ENCODE measurements around the gene POLD1. TPM values are rescaled to one million over a fixed set of nuclear protein-coding genes. Genes with fewer than 3 reads are reported as not detected.
A peak's percentile ranks its signal among the peaks of the same experiment; 100 is the strongest.

Gene POLD1
- total and polyA plus RNA-seq, 2 of the 13 experiments (the other 11 are each of a cell fraction or from before 2014, with no cell fraction given), result 17.4 to 54.0 TPM

DNA sequence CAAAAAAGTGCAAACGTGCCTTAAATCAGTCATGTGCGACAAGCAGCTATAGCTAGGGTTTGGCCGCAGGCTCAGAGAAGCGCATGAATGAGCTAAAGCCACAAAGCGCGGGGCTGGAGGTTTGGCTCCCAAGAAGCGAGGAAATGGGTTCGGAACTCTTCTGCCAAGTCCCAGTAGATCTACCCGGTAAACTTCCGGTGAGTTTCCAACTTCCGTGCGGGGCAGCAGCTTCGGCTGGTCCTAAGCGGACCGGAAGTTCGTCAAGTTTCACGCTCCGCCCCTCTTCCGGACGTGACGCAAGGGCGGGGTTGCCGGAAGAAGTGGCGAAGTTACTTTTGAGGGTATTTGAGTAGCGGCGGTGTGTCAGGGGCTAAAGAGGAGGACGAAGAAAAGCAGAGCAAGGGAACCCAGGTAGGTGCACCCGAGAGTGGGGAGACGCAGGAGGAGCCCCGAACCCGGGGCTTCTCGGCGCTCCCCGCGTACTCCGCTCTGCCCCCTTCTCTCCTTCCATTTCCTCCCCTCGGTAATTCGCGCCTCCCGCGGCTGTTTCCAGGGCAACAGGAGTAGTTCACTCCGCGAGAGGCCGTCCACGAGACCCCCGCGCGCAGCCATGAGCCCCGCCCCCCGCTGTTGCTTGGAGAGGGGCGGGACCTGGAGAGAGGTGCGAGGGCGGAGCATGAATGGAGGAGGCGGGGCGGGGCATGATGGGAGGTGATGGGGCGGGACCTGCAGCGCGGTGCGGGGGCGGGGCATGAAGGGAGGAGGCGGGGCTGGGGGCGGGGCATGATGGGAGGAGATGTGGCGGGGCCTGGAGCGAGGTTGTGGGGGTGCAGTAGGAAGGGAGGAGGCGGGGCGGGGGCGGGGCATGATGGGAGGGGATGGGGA is 7.7 kb upstream of the POLD1 start, which contains the start of gene NR1H2 (continued):
- TF ChIP-seq HNRNPK (IDR thresholded peaks at IDR 0.05; ENCODE audit: low read depth, low read length, poor library complexity, severe bottlenecking) (peak; percentile 30), CENPT (CRISPR knock-in tag; IDR thresholded peaks at IDR 0.05; ENCODE audit: low read depth) (no peak), CBX5 (CRISPR knock-in tag; IDR thresholded peaks at IDR 0.05; ENCODE audit: borderline replicate concordance) (no peak; the same call in 1 of the 2 replicates), ZMYM2 (CRISPR knock-in tag; IDR thresholded peaks at IDR 0.05) (no peak), RARA (CRISPR knock-in tag; IDR thresholded peaks at IDR 0.05) (peak; percentile 14; the same call in 1 of the 2 replicates), ZNF672 (CRISPR knock-in tag; IDR thresholded peaks at IDR 0.05) (no peak), CENPX (CRISPR knock-in tag; IDR thresholded peaks at IDR 0.05) (no peak), KDM3A (CRISPR knock-in tag; IDR thresholded peaks at IDR 0.05; ENCODE audit: low read depth) (peak; percentile 93; the same call in 1 of the 2 replicates), ZNF83 (CRISPR knock-in tag; IDR thresholded peaks at IDR 0.05; ENCODE audit: borderline replicate concordance) (no peak), DNMT1 (CRISPR knock-in tag; IDR thresholded peaks at IDR 0.05) (0 out of 2 replicates have a peak, but pooled peaks have one; percentile 75), ZNF792 (CRISPR knock-in tag; IDR thresholded peaks at IDR 0.05) (peak; percentile 61), ZNF431 (CRISPR knock-in tag; IDR thresholded peaks at IDR 0.05; ENCODE audit: borderline replicate concordance, low read depth) (no peak), POLR2G (IDR thresholded peaks at IDR 0.05; ENCODE audit: low read depth, low read length) (peak; percentile 85), KLF11 (CRISPR knock-in tag; IDR thresholded peaks at IDR 0.05) (peak; percentile 78; the same call in 1 of the 2 replicates), PCBP1 (IDR thresholded peaks at IDR 0.05; ENCODE audit: borderline replicate concordance, low read depth, low read length) (0 out of 2 replicates have a peak, but pooled peaks have one; percentile 69), PPARG (CRISPR knock-in tag; conservative IDR thresholded peaks at IDR 0.05) (peak; percentile 46; the same call in 1 of the 2 replicates), NAIF1 (CRISPR knock-in tag; IDR thresholded peaks at IDR 0.05; ENCODE audit: borderline replicate concordance) (peak; percentile 45; the same call in 1 of the 2 replicates), ARHGAP35 (CRISPR knock-in tag; IDR thresholded peaks at IDR 0.05; ENCODE audit: borderline replicate concordance) (no peak), ZNF432 (CRISPR knock-in tag; IDR thresholded peaks at IDR 0.05; ENCODE audit: borderline replicate concordance) (no peak), ZNF343 (CRISPR knock-in tag; IDR thresholded peaks at IDR 0.05) (no peak)
- TF ChIP-seq, protein P1, sequence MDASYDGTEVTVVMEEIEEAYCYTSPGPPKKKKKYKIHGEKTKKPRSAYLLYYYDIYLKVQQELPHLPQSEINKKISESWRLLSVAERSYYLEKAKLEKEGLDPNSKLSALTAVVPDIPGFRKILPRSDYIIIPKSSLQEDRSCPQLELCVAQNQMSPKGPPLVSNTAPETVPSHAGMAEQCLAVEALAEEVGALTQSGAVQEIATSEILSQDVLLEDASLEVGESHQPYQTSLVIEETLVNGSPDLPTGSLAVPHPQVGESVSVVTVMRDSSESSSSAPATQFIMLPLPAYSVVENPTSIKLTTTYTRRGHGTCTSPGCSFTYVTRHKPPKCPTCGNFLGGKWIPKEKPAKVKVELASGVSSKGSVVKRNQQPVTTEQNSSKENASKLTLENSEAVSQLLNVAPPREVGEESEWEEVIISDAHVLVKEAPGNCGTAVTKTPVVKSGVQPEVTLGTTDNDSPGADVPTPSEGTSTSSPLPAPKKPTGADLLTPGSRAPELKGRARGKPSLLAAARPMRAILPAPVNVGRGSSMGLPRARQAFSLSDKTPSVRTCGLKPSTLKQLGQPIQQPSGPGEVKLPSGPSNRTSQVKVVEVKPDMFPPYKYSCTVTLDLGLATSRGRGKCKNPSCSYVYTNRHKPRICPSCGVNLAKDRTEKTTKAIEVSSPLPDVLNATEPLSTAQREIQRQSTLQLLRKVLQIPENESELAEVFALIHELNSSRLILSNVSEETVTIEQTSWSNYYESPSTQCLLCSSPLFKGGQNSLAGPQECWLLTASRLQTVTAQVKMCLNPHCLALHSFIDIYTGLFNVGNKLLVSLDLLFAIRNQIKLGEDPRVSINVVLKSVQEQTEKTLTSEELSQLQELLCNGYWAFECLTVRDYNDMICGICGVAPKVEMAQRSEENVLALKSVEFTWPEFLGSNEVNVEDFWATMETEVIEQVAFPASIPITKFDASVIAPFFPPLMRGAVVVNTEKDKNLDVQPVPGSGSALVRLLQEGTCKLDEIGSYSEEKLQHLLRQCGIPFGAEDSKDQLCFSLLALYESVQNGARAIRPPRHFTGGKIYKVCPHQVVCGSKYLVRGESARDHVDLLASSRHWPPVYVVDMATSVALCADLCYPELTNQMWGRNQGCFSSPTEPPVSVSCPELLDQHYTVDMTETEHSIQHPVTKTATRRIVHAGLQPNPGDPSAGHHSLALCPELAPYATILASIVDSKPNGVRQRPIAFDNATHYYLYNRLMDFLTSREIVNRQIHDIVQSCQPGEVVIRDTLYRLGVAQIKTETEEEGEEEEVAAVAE (CRISPR knock-in tag; IDR thresholded peaks at IDR 0.05; ENCODE audit: borderline replicate concordance), result peak; percentile 84; the same call in 1 of the 2 replicates
- TF ChIP-seq, protein P2, sequence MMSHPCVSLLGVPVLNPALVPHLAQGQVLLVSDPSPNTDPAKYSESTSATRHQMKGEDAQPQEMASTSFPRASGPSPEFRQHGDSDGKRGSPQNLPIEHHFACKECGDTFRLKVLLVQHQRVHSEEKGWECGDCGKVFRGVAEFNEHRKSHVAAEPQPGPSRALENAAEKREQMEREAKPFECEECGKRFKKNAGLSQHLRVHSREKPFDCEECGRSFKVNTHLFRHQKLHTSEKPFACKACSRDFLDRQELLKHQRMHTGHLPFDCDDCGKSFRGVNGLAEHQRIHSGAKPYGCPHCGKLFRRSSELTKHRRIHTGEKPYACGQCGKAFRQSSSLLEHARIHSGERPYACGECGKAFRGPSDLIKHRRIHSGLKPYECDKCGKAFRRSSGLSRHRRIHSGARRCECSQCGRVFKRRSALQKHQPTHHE (CRISPR knock-in tag; IDR thresholded peaks at IDR 0.05; ENCODE audit: borderline replicate concordance), result peak; percentile 86
- TF ChIP-seq, protein P3, sequence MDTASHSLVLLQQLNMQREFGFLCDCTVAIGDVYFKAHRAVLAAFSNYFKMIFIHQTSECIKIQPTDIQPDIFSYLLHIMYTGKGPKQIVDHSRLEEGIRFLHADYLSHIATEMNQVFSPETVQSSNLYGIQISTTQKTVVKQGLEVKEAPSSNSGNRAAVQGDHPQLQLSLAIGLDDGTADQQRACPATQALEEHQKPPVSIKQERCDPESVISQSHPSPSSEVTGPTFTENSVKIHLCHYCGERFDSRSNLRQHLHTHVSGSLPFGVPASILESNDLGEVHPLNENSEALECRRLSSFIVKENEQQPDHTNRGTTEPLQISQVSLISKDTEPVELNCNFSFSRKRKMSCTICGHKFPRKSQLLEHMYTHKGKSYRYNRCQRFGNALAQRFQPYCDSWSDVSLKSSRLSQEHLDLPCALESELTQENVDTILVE (CRISPR knock-in tag; IDR thresholded peaks at IDR 0.05), result peak; percentile 85; the same call in 1 of the 2 replicates

All from HepG2 (cell line).